Skin of body (tissue), 2 donors: ENCODE data around the gene CCDC142. TPM values are rescaled to one million over a fixed set of nuclear protein-coding genes. Genes with fewer than 3 reads are reported as not detected.
A peak's percentile ranks its signal among the peaks of the same experiment; 100 is the strongest.
"Not testable (repeated sequence)": the region's sequence is repeated elsewhere in the genome, so short reads cannot be mapped to it uniquely, and the experiment has no call there.

Source experiments
- DNase-seq: peaks from one replicate; lab custom pipeline; 2025; lab: John Stamatoyannopoulos, UW
- total RNA-seq: library from RNA; depleted of rRNA; stranded (reverse); fragments of >200 nt; gene quantifications from one replicate; pipeline ENCODE4 v1.2.3, GENCODE V29; 2014

Gene CCDC142
- total RNA-seq, 1 donor from 2014 or later, result 17.5 TPM

DNA sequence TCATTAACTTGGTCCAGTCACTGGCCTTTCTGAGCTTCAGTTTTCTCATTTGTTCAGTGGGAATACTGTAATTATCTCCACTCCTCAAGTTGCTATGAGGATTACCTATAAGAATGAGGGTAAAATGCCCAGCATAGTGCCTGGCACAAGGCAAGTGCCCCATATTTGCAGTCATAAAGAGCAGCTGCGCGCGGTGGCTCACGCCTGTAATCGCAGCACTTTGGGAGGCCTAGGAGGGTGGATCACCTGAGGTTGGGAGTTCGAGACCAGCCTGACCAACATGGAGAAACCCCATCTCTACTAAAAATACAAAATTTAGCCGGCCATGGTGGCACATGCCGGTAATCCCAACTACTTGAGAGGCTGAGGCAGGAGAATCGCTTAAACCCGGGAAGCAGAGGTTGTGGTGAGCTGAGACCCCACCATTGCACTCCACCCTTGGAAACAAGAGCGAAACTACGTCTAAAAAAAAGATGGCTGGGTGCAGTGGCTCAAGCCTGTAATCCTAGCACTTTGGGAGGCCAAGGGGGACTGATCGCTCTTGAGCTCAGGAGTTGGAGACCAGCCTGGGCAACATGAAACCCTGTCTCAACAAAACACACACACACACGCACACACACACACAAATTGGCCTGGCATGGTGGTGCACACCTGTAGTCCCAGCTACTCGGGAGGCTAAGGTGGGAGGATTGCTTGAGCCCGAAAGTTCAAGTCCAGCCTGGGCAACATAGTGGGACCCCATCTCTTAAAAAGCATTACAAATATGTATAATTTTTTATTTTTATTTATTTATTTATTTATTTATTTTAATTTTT, 40.1 kb downstream of the CCDC142 start:
- not testable (repeated sequence) for DNase-seq

DNA sequence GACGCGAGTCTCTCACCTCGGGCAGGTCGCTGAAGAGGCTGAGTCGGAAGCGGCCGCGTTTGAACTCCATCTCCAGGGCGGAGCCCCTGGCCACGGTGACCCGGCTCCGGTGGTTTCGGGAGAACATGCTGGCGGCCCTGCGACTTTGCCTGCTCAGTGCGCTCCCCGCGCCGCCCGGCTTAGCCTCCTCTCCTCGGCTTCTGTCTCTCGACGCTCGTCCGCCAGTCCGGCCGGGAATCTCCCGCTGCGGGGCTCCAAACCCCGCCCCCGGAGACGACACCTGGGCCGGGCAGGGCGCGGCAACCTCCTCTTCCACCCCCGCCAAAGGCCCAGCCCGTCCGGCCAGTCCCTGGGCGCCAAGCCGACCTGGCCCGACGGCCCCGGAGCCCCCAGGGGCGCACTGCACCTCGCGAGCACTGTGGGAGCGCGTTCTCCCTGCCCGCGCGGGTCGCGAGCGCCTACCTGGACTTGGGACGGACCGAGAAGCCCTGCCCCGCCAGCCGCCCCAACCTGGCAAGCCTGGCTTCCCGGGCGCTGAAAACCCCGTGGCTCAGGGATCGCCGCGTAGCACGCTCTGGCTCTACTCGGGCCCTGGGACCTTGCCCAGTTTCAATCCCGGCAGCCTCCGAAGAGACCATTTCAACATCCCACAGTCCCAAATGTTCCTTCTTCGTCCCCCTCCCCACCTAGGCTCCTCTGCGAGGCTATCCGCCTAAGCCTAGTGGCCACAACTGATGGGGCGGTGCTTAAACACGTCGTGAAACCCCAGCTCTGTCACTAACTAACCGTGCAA, 40.9 kb downstream of the CCDC142 start, which contains the start of gene RTKN:
Gene RTKN, minus strand, starts transcription at position 248 of the 793 bp plus-strand sequence. Its CDS starts 121 bp downstream, at position 127.
- DNase-seq, result no peak

DNA sequence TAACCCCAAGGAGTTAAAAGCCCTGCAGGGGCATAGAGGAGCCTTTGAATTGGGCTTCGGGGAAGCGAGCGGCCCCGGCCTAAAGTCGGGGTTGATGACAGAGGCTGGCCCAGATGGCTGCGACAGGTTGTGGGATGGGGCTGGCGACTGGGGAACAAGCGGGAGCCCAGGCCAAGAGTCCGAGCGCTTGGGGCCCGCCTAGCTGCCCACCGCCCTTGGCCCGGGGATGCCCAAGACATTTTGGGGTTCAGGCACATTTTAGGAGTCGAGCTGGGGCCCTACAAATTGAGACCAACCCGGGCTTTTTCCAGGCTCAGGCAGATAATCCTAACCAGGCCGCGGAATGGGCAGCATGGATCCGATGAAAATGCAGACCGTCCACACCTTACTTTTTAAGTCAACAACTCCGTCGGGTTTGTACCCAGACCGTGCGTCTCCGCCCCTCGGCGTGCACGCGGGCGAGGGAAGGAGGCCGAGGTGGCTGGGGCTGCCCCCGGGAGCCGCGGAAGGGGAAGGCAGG, 41.6 kb downstream of the CCDC142 start:
- DNase-seq, result no peak

DNA sequence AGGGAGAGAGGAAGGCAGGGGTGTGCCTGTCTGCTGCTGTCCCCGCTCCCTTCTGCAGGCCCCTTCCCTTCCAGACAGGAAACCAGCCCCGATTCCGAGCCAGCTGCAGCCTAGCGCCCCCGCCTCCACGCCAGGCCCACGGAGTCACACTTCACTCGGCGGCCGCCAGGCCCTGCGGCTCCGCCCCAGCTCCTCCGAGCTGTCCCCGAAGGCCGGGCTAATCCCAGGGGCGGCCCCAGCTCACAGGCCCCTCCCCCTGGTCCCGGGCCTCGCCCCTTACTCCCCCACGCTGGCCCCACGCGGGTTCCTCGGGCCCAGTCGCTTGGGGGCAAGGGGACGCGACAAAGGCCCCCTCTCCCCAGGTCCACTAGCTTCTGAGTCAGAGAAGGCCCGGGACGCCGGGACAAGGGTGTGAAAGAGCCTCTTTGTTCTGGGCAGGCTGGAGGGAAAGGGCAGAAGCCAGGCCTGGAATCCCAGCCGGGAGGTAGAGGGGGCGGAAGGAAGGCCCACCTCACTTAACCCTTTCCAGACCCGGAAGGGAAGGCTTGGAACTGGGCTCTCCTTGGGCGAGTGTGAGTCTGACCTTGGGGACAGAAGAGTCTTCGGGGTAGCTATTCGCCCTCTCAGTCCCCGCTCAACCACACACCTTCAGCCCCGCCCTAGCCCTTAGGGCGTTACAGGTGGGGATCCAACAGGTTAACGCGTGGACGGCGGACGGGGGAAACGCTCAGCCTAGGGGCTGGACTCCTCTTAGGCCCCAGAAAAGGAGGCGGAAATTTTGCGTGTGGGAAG, 42.2 kb downstream of the CCDC142 start:
- peak; percentile 94 for DNase-seq

DNA sequence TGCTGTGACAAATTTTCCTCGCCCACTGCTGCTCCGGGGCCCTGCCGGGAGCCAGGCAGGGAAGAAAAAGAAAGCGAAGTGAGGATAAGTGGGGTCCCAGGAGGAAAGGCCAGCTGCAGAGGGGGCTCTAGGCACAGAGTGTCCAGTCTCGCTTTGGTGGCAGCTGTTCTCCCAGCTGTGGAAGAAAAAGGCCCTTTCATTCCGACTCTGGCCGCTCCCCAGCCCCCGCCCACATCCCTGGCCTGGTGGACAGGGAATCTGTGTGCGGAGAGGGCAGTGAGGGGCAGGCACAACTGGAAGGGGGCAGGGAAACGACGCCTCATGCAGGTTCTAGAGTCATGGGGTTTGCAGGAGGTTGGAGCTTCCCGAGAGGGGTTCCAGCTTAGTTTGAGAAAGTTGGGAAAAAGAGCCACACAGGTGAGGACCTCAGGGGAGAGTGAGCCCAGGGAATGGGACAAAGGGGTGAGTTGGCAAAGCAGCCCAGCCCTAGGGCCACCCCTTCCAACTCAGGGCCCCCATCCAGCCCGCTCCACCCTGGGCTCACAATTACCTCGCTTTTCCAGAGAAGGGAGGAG, 42.9 kb downstream of the CCDC142 start:
- DNase-seq, result peak; percentile 48

DNA sequence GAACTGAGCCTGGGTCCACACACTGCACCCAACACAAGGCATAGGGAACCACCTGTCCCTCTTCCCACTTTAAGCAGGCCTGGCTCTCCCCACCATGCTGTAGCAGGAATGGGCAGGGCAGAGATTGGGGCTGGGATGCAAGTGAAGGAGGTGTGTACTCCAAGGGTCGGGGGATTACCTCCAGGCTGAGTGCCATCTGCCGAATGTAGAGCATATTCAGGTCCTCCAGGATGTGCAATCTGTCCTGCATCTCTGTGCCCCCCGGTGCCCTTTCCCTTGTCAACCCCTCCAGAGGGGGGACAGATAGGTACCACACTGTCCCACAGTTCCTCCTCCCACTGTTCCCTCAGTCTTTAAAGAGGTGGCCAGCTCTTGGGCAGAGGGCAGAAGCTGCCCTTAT, 43.4 kb downstream of the CCDC142 start:
- no peak for DNase-seq

DNA sequence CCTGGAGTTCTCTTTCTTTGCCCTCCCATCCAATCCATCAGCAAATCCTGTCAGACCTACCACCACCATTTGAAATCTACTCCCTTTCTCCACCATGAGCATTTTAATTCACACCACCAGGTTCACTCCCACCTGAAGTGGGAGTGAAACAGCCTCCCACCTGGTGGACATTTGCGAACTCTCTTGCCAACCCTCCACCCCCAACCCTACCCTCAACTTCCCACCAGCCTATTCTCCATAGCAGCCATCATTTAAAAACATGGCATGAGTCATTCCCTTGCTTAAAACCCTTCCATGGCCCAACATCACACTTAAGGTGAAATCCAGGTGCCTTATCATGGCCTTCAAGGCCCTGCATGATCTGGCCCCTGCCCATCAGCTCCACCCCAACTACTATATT, 44.5 kb downstream of the CCDC142 start:
- DNase-seq, result no peak

DNA sequence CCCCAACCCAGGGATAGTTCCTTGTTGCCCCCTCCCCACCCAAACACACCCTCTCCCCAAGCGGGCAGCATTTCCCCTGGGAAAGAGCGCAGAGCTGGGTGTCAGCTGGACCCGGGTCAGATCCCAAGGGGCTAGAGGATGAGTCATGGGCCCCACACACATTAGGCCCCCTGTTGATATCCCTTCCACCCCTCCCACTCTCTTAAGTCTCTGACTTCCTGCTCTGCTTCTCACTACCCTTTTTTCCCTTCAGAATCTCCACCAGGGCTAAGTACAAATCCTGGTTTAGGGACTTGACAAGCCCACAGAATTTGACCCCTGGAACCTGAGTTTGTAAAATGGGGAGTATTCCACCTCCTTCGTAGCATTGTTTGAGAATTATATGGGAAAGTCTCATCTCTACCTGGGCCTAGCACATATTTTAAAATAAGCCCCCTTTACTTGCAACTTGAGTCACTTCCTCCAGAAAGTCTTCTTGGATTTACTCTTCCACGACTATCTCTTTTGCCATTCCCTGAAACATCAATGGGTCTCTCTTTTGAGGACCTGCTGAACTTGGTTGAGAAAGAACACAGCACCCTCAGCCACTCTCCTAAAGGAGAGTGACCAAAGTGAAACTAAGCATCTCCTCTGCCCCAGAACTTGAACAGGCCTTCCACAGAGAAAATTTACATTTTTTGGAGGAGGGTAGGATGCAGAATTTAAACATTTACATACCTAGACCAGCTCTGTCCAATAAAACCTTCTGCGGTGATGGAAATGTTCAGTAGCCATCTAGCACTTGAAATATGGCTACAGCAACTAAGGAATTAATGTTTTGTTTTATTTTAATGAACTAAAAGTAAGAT, 45.7 kb downstream of the CCDC142 start:
- DNase-seq, result no peak

DNA sequence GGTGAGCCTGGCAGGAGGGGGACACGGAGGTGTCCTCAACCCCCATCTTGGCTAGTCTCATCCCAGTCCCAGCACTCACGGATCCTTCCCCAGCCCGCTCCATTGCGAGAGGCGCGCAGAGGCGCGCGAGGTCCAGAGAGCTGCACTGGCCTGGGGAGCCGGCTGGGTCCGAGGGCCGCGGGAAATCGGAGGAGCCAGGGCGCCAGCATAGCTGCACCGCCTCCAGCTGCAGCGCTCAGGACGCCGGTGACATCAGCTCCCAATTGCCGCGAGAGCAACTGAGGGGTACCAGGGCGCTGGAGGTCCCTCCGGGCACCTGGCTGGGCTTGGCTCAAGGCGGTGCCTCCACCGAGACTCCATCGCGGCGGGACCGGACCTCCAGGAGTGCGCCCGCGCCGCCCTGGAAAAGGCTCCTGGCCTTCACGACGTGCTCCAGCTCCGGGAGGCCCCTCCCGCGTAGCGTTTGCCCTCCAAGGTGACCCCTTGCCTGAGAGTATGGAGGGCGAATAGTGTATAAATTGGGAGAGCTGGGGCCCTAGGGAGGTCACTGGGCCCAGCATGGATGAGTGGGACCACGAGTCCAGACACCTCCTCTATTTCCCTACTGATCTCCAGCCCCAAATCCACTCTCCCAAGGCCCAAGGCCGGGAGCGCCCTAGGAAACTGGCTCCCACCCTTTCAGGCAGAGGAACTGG, 46.5 kb downstream of the CCDC142 start:
- no peak for DNase-seq

DNA sequence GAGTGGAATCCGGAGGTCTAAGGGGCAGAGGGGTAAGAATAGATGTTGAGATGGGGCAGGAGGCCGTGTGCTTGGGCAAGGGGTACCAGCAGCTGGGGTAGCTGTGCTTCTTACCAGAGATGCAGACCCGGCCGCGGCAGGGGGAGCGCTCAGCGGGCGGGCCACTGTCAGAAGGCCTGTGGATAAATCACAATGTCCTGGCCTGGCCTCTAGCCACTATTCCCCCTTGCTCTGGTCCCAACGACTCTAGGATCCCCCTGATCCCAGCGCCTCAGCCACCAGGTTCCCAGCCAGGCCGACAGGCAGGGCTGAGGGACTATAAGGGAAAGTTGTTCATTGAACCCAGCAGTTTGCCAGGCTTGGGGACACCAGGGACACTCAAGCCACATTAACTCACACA, 52.3 kb downstream of the CCDC142 start:
- DNase-seq, result no peak

DNA sequence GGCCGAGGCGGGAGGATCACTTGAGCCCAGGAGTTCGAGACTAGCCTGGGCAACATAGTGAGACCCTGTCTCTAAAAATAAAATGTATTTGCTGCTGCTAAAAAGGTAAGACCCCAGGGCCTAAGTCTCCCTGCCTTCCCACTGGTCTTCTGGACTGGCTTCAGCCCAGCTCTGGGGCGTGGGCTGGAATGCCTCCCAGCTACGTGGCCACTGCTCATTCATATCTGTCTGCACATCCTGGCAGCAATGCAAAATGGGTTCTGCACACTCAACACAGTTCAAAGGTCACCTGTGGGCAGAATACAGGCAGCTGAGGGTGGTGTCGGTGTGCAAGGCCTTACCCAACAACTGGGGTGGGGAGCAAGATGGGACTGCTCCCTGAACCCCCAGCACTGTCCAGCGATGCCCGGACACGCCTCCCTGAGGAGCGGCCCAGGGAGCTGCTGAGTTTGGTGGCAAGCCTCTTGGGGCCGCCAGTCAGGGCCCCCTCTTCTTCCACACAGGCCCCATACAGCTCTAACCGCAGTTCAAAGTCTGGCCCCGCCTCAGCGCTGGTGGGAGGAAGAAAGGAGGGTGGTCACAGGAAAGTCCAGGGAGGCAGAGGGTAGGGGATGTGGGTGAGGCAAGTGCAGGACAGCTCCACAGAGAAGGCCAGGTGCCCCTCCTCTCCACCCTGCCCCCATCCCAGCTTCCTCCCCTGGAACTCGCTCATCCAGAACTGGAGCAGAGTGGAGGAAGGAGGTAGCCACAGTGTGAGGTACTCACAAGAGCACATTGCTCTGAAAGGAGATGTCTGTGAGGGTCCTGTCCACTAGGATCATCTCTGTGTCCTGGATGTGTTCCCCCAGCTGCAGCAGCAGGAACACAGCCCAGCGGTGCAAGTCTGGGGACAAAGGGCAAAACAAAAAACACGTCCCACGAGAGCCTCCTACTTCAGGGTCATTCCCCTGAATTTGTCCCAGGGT, 53.0 kb downstream of the CCDC142 start:
- DNase-seq, result no peak

DNA sequence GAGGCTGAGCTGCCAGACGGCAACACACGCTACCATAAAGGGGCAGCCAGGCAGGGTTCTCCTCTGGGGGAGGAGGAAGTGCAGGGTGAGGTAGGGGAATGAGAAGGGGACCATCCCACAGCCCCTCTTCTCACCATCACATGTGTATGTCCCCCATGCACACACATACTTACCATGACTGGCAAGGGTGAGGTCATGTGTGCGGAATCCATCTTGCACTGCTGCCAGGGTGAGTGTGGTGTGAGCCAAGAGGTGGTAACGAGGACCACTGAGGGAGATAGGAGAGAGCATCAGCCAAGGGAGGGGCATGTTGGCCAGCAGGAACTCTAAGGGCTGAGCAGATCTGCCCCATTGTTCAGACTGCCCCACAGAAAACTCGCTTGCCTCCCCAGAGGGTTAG, 54.1 kb downstream of the CCDC142 start:
- DNase-seq, result no peak

DNA sequence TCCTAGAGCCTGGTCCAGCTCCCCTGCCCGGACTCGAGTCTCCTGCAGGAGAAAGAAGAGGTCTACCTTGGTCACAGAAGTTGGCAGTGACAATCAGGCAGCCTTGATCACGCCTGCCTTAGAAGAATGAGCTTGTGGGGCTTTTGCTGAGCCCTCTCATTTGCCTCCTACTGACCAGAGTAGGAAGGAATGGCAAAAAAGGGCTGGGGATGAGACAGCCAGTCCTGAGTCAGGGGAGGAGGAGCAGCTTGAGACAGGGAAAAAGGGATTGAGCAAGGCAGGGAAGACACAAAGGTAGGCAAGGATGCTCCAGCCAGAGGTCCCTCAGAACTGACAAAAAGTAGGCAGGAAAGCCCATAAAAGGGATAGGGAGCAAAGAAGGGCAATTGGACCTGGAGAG, 55.2 kb downstream of the CCDC142 start:
- no peak for DNase-seq

DNA sequence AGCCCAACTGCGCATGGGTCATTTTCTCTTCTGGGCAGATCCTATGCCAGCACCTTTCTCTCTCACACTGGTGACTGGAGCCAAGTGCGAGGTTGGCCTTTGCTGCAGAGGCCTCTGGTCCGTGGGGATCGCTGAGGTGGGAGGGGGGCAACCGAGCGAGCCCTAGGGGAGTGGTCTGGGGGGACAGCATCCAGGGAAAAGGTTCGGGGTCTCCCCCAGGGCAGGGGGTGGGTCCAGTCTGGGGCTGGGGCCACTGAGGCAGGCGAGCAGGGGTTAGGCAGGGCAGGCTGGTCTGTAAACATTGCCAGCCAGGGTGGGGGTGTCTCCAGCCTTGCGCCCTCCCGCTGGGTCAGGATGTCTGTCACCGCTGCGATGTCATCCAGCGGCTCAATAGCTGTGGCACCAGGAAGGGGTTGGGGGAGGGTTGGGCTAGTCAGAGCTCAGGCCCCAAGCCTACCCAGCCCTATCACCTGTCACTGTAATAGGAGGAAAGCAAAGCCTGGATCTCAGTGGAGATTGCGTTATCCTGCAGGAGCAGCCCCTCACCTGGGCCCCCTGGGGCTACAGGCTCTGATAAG, 56.5 kb downstream of the CCDC142 start:
- no peak for DNase-seq

DNA sequence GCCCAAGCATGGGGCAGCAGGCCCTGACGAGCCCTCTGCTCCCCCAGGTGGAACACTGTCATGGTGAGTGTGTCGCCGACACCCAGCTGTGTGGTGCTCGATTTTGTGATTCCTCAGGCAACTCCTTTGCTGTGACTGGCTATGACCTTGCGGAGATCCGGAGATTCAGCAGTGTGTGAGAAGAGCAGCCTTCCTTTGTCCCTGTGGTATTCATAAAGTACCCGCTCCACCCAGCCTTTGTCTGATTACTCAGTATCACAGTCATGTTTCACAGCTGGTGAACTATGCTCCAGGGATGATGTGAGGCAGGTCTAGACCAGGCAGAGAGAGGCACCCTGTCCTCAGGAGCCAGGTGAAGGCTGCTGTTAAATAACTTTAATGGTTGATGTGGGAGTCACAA, 57.3 kb downstream of the CCDC142 start:
- DNase-seq, result no peak

DNA sequence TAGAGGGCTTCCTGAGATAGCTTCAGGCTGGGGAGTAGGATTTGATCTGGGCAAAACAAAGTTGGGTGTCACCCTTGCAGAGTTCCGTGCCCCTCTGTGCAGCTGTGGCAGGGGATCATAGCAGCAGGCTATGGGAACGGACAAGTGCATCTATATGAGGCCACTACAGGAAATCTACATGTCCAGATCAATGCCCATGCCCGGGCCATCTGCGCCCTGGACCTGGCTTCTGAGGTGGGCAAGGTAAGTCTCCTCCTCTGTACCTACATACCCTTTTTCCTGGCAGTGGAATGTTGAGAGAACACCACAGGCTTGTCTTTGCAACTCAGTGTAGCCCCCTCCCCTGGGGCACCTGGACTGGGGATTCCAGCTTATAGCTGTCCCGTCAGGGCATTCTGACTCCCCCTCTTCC, 57.8 kb downstream of the CCDC142 start:
- DNase-seq, result no peak

DNA sequence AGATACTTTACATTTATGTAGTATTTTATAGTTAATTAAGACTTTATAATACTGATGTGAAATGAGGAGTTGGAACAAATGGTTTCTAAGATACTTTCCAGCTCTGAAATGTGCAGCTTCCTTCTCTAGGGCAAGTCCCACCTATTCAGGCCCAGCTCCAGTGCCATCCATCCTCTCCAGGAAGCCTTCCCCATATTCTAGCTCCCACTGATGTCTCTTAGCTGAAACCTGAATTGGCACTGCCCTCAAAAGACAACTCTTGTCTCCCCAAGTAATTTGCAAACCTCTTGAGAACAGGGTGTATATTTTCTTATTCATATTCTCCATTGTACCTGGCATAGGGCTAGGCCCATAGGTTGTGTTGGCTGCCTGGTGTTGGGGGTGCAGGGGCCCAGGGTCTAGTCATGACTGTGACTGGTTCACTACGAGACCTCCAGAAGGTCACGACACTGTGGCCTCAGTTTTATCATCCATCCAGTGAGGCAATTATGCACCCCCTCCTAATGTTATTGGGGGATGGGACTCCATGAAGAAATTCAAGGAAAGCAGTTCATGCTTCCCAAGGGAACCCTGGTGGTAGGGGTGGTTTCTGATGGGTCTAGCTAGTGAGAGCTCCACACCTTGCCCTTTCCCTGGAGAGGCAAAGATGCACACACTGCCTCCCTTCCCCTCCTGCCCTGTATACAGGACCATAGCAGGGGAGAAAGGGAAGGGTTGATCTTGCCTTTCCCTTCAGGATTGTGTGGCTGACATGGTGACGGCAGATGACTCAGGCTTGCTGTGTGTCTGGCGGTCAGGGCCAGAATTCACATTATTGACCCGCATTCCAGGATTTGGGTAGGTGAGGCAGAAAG, 58.4 kb downstream of the CCDC142 start:
- DNase-seq, result no peak
